ENCODE data around the gene VEGFC.

Gene VEGFC

GRCh38 chr4:176742211-176742610 lies 50.5 kb downstream of the VEGFC start:
- Histone ChIP-seq H3K9ac (no peak overlapping the region), H3K79me2 (no peaks in the 10 kb centered on the region), H3K4me1 (no peaks in the 10 kb centered on the region), H3K27ac (no peak overlapping the region), H2AFZ (no peak overlapping the region), H3K36me3 (ENCODE audit: control insufficient read depth, insufficient read depth, low read length) (no peaks in the 10 kb centered on the region), H3K4me3 (ENCODE audit: low read depth, low read length) (no peak overlapping the region), H3K9me3 (ENCODE audit: control insufficient read depth, low read length) (no peaks in the 10 kb centered on the region), H3K4me2 (ENCODE audit: low read length) (no peak overlapping the region), H3K27me3 (ENCODE audit: control insufficient read depth, insufficient read depth, low read length) (no peaks in the 10 kb centered on the region)
- no peak for TF ChIP-seq CTCF (IDR thresholded peaks at IDR 0.05)

GRCh38 chr4:176741253-176741652 lies 51.5 kb downstream of the VEGFC start:
- no peak overlapping the region for H3K4me3 ChIP-seq (ENCODE audit: low read depth, low read length)
- no peak overlapping the region for H3K27ac ChIP-seq
- no peaks in the 10 kb centered on the region for H3K79me2 ChIP-seq
- no peaks in the 10 kb centered on the region for H3K27me3 ChIP-seq (ENCODE audit: control insufficient read depth, insufficient read depth, low read length)
- TF ChIP-seq CTCF (IDR thresholded peaks at IDR 0.05): no peak
- no peaks in the 10 kb centered on the region for H3K4me1 ChIP-seq
- no peaks in the 10 kb centered on the region for H3K9me3 ChIP-seq (ENCODE audit: control insufficient read depth, low read length)
- no peak overlapping the region for H3K4me2 ChIP-seq (ENCODE audit: low read length)
- no peaks in the 10 kb centered on the region for H3K36me3 ChIP-seq (ENCODE audit: control insufficient read depth, insufficient read depth, low read length)
- no peak overlapping the region for H3K9ac ChIP-seq
- no peak overlapping the region for H2AFZ ChIP-seq

- TF ChIP-seq CTCF (IDR thresholded peaks at IDR 0.05): no peak
- no peak overlapping the region for H3K4me2 ChIP-seq (ENCODE audit: low read length)
- no peak overlapping the region for H3K27ac ChIP-seq
- H3K79me2 ChIP-seq: no peaks in the 10 kb centered on the region
- H3K36me3 ChIP-seq (ENCODE audit: control insufficient read depth, insufficient read depth, low read length): no peaks in the 10 kb centered on the region
- H2AFZ ChIP-seq: no peak overlapping the region
- no peaks in the 10 kb centered on the region for H3K9me3 ChIP-seq (ENCODE audit: control insufficient read depth, low read length)
- H3K27me3 ChIP-seq (ENCODE audit: control insufficient read depth, insufficient read depth, low read length): no peaks in the 10 kb centered on the region
- no peak overlapping the region for H3K4me3 ChIP-seq (ENCODE audit: low read depth, low read length)
- H3K4me1 ChIP-seq: no peaks in the 10 kb centered on the region
- H3K9ac ChIP-seq: no peak overlapping the region
Observed at GRCh38 chr4:176735300-176735699, 57.4 kb downstream of the VEGFC start.

GRCh38 chr4:176734461-176734860 lies 58.3 kb downstream of the VEGFC start:
- Histone ChIP-seq H3K4me3 (ENCODE audit: low read depth, low read length) (no peak overlapping the region), H3K27ac (no peak overlapping the region), H3K79me2 (no peaks in the 10 kb centered on the region), H3K27me3 (ENCODE audit: control insufficient read depth, insufficient read depth, low read length) (no peaks in the 10 kb centered on the region), H3K36me3 (ENCODE audit: control insufficient read depth, insufficient read depth, low read length) (no peaks in the 10 kb centered on the region), H3K4me2 (ENCODE audit: low read length) (no peak overlapping the region), H3K9ac (no peak overlapping the region), H3K4me1 (no peaks in the 10 kb centered on the region), H3K9me3 (ENCODE audit: control insufficient read depth, low read length) (no peaks in the 10 kb centered on the region), H2AFZ (no peak overlapping the region)
- TF ChIP-seq CTCF (IDR thresholded peaks at IDR 0.05): no peak

GRCh38 chr4:176729489-176729888 lies 63.2 kb downstream of the VEGFC start:
- TF ChIP-seq CTCF (IDR thresholded peaks at IDR 0.05): no peak
- Histone ChIP-seq H3K27me3 (ENCODE audit: control insufficient read depth, insufficient read depth, low read length) (no peaks in the 10 kb centered on the region), H3K4me2 (ENCODE audit: low read length) (no peak overlapping the region), H3K27ac (no peak overlapping the region), H3K9ac (no peak overlapping the region), H2AFZ (no peak overlapping the region), H3K4me1 (no peaks in the 10 kb centered on the region), H3K36me3 (ENCODE audit: control insufficient read depth, insufficient read depth, low read length) (no peaks in the 10 kb centered on the region), H3K9me3 (ENCODE audit: control insufficient read depth, low read length) (no peaks in the 10 kb centered on the region), H3K79me2 (no peaks in the 10 kb centered on the region), H3K4me3 (ENCODE audit: low read depth, low read length) (no peak overlapping the region)
